A549 (cell line): ENCODE measurements around the gene PLEKHA7. TPM values are rescaled to one million over a fixed set of nuclear protein-coding genes. Genes with fewer than 3 reads are reported as not detected.

Source experiments
- ATAC-seq, 2 experiments: fragments of 200-7000 bp in 1 of 2; fragments of >200 bp in 1 of 2; cut with Nextera tagmentation in 1 of 2; cut with Tn5 transposase in 1 of 2; 3 replicates each; pipeline versions ENCODE4 v1.8.0 to v1.9.1; 2018 to 2020; ENCODE audit warnings: mild to moderate bottlenecking in 1 of 2, moderate library complexity in 1 of 2
- CTCF ChIA-PET: fragments of 300-600 bp; sonication (Branson Sonifier 250); formaldehyde crosslinking; extraction: SDS; loops from one replicate; lab custom pipeline; 2021; ENCODE audit warnings: antibody characterized with exemption, inconsistent platforms; lab: Yijun Ruan, JAX
- POLR2A ChIA-PET: fragments of 350-600 bp; formaldehyde crosslinking; extraction: SDS; loops from one replicate; lab custom pipeline; 2021; ENCODE audit warnings: antibody characterized with exemption, inconsistent platforms; lab: Yijun Ruan, JAX
- DNase-seq, 2 experiments: peaks; one replicate each; pipeline versions ENCODE4 v3.0.0 to v3.0.0-alpha.2; 2011 to 2016; ENCODE audit warnings: low read depth in 1 of 2, low spot score in 1 of 2
- FAIRE-seq: peaks from 2 replicates; lab custom pipeline; 2011; peaks lifted over from hg19 to GRCh38; lab: Jason Lieb, UNC
- H3K27ac ChIP-seq, 2 experiments: fragments of >200 bp; sonication (Bioruptor Twin); formaldehyde crosslinking; 3 replicates each; pipeline ENCODE4 v1.5.1; 2016 to 2017
- H3K4me1 ChIP-seq: fragments of >200 bp; sonication (Bioruptor Twin); formaldehyde crosslinking; 3 replicates; pipeline ENCODE4 v1.6.1; 2016
- H3K4me2 ChIP-seq: fragments of >200 bp; sonication (Bioruptor Twin); formaldehyde crosslinking; 3 replicates; pipeline ENCODE4 v1.6.1; 2016
- H3K4me3 ChIP-seq: fragments of >200 bp; sonication (Bioruptor Twin); formaldehyde crosslinking; 3 replicates; pipeline ENCODE4 v1.5.1; 2016
- H3K9me3 ChIP-seq: fragments of >200 bp; sonication (Bioruptor Twin); formaldehyde crosslinking; 3 replicates; pipeline ENCODE4 v1.6.1; 2016
- BCL3 ChIP-seq: fragments of >200 bp; sonication (Bioruptor Twin); formaldehyde crosslinking; IDR thresholded peaks from 3 replicates; pipeline ENCODE4 v1.6.1; 2016
- CEBPB ChIP-seq, 2 experiments: fragments of >200 bp in 1 of 2; sonication (Bioruptor Twin) in 1 of 2; formaldehyde crosslinking in 1 of 2; IDR thresholded peaks; 2 replicates each; pipeline ENCODE4 v1.6.1; 2012 to 2016
- ESRRA ChIP-seq: fragments of 150-350 bp; IDR thresholded peaks from 2 replicates; pipeline ENCODE4 v1.6.1; 2014; ENCODE audit warnings: mild to moderate bottlenecking, low read length, borderline replicate concordance
- HES2 ChIP-seq: fragments of >200 bp; sonication (Bioruptor Twin); formaldehyde crosslinking; IDR thresholded peaks from 2 replicates; pipeline ENCODE4 v1.6.1; 2016
- HOXA7 ChIP-seq: fragments of 250-450 bp; sonication (Bioruptor Pico); IDR thresholded peaks from 2 replicates; pipeline ENCODE4 v1.5.0; 2020; ENCODE audit warnings: mild to moderate bottlenecking, moderate library complexity
- MYC ChIP-seq: IDR thresholded peaks from 2 replicates; pipeline ENCODE4 v1.6.1; 2012; ENCODE audit warnings: mild to moderate bottlenecking, inconsistent platforms, low read length, improper control_type of control experiment, borderline replicate concordance
- NFE2L2 ChIP-seq: fragments of 150-350 bp; conservative IDR thresholded peaks from 2 replicates; pipeline ENCODE4 v1.6.1; 2014; ENCODE audit warnings: low read length
- PHF8 ChIP-seq: fragments of 200-600 bp; sonication (generic); IDR thresholded peaks from 2 replicates; pipeline ENCODE4 v1.6.1; 2016; ENCODE audit warnings: low read depth, mild to moderate bottlenecking, antibody characterized with exemption, moderate library complexity, borderline replicate concordance
- POLR2A ChIP-seq: IDR thresholded peaks from 2 replicates; pipeline ENCODE4 v1.6.1; 2012; ENCODE audit warnings: mild to moderate bottlenecking, low read length
- REST ChIP-seq: fragments of 200-600 bp; sonication (generic); IDR thresholded peaks from 2 replicates; pipeline ENCODE4 v1.6.1; 2016; ENCODE audit warnings: antibody characterized with exemption, mild to moderate bottlenecking, moderate library complexity
- RFX5 ChIP-seq: fragments of 450-650 bp; IDR thresholded peaks from 2 replicates; pipeline ENCODE4 v1.7.1; 2014; ENCODE audit warnings: antibody characterized with exemption, mild to moderate bottlenecking, moderate library complexity
- SMC3 ChIP-seq: fragments of >200 bp; sonication (Bioruptor Twin); formaldehyde crosslinking; IDR thresholded peaks from 3 replicates; pipeline ENCODE4 v1.6.1; 2018; ENCODE audit warnings: inconsistent platforms
- SREBF2 ChIP-seq: fragments of 450-650 bp; IDR thresholded peaks from 2 replicates; pipeline ENCODE4 v1.6.1; 2014; ENCODE audit warnings: mild to moderate bottlenecking, moderate library complexity
- USF2 ChIP-seq: fragments of 450-650 bp; IDR thresholded peaks from 2 replicates; pipeline ENCODE4 v1.6.1; 2014; ENCODE audit warnings: antibody characterized with exemption
- WGBS: methylation state at CpG from one replicate; pipeline ENCODE4 v1.1.6; 2017; ENCODE audit errors: missing lambda C conversion rate; 5-methylcytosine and 5-hydroxymethylcytosine counted together
- polyA plus RNA-seq, 4 experiments: library from polyadenylated mRNA; depleted of rRNA in 3 of 4; stranded (reverse); fragments of >200 nt; fragmentation: RNase III in 1 of 4; extraction: RNeasy Plus Mini Kit Qiagen cat#74134 plus additional on column Dnase treatment in 1 of 4; gene quantifications; 2 replicates in 3 of 4; 3 replicates in 1 of 4; pipeline ENCODE4 v1.2.3, GENCODE V29; 2011 to 2017

Gene PLEKHA7
- polyA plus RNA-seq, 2 of the 4 experiments (the other 2 are of a cell fraction), result 8.7 to 13.8 TPM

- ChIA-PET CTCF (interaction anchor here (1.4 to 3.2 kb wide), 3 partner anchors 10 to 26 kb away, joined by 3 to 17 read pairs (median 7); no protein-coding TSS in a partner anchor), POLR2A (no interaction called here)
- Histone ChIP-seq H3K4me3 (no peak overlapping the region), H3K4me1 (peaks cover 18% of the 10 kb centered on the region), H3K4me2 (no peak overlapping the region), H3K9me3 (no peaks in the 10 kb centered on the region), H3K27ac (no peak overlapping the region)
- TF ChIP-seq SREBF2 (no peak), NFE2L2 (no peak), POLR2A (no peak), MYC (no peak), USF2 (no peak), HES2 (no peak), PHF8 (no peak)
- FAIRE-seq (no peak), ATAC-seq (no peak), DNase-seq (no peak)
- 93% methylated on average over 17 of the region's 17 CpGs for WGBS
Observed at GRCh38 chr11:16794047-16794818, 220.0 kb downstream of the PLEKHA7 start.

GRCh38 chr11:16793511-16793910 is 220.7 kb downstream of the PLEKHA7 start:
- no peak for FAIRE-seq
- POLR2A ChIA-PET, result no interaction called here

GRCh38 chr11:16793009-16793408 is 221.2 kb downstream of the PLEKHA7 start:
- Histone ChIP-seq H3K9me3 (no peaks in the 10 kb centered on the region), H3K4me2 (no peak overlapping the region)
- DNase-seq (no peak), FAIRE-seq (no peak)
- TF ChIP-seq BCL3, result no peak
- TF ChIP-seq CEBPB (IDR thresholded peaks at IDR 0.05), result no peak
- TF ChIP-seq HOXA7, result no peak
- no peak for TF ChIP-seq REST
- no peak for TF ChIP-seq SMC3
- TF ChIP-seq, all 56 proteins: peak for 0
- ChIA-PET POLR2A (no interaction called here), CTCF (interaction anchor here (1.1 to 5.4 kb wide), 4 partner anchors 8 to 35 kb away, joined by 3 to 28 read pairs (median 22); no protein-coding TSS in a partner anchor)
- WGBS, result 95% methylated on average over 3 of the region's 3 CpGs
- H3K4me3 ChIP-seq, result no peak overlapping the region
- ATAC-seq, result no peak
- peak overlapping the region in 1 of 2 experiments; percentile 61; a peak in 3 of 6 replicates for H3K27ac ChIP-seq
- H3K4me1 ChIP-seq, result peaks cover 29% of the 10 kb centered on the region

More at GRCh38 chr11:16793511-16793910, 220.7 kb downstream of the PLEKHA7 start:
- Histone ChIP-seq H3K27ac (peak overlapping the region in 1 of 2 experiments; percentile 61; a peak in 3 of 6 replicates), H3K9me3 (no peaks in the 10 kb centered on the region), H3K4me3 (no peak overlapping the region), H3K4me2 (no peak overlapping the region), H3K4me1 (peaks cover 24% of the 10 kb centered on the region)
- TF ChIP-seq HES2 (no peak), RFX5 (no peak), ESRRA (no peak)
- CTCF ChIA-PET, result interaction anchor here (1.1 to 3.6 kb wide), 3 partner anchors 9 to 34 kb away, joined by 3 to 28 read pairs (median 17); no protein-coding TSS in a partner anchor
- DNase-seq (no peak), ATAC-seq (no peak)
- WGBS, result 94% methylated on average over 3 of the region's 3 CpGs
